ENCODE results near the gene NAPG.

Gene NAPG

DNA sequence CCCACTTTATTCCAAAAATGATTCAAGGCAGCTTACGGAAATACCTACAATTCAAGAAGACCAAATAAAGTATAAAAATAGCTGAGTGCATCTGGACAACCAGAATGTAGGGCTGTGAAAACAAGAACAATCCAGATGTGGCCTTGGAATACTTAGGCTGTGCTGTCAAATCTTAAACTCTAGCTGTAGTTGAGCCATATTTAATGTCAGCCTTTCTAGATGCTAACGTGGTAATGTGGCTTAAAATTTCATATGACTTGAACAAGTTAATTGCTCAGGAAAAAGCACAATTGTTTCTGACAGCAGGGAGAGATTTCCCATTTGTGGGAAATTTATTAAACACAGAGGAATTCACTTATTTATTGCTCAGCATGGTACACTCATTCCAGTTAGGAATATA is 14.6 kb upstream of the NAPG start:
- H3K79me2 ChIP-seq (ENCODE audit: insufficient read depth, low read length) = no peaks in the 10 kb centered on the region
- H3K4me3 ChIP-seq (ENCODE audit: low read length, poor library complexity, severe bottlenecking) = no peak overlapping the region
- no peaks in the 10 kb centered on the region for H3F3A ChIP-seq (ENCODE audit: low read depth)
- 0 out of 2 replicates have a peak, but pooled peaks cover 6% of the 10 kb centered on the region for H3K9me3 ChIP-seq (ENCODE audit: insufficient read depth, low read depth, low read length)
- H3K9ac ChIP-seq (ENCODE audit: low read depth, low read length, poor library complexity, severe bottlenecking) = no peak overlapping the region
- H4K20me1 ChIP-seq (ENCODE audit: insufficient read depth, low read length, poor library complexity, severe bottlenecking) = no peaks in the 10 kb centered on the region
- no peaks in the 10 kb centered on the region for H3K9me2 ChIP-seq (replicated peaks; ENCODE audit: low read depth, low read length)
- H3K36me3 ChIP-seq (ENCODE audit: insufficient read depth, low read length) = no peaks in the 10 kb centered on the region
- no peaks in the 10 kb centered on the region for H3K4me1 ChIP-seq (ENCODE audit: insufficient read depth, low read length, poor library complexity, severe bottlenecking)
- H2AFZ ChIP-seq (ENCODE audit: low read length) = no peak overlapping the region
- no peaks in the 10 kb centered on the region for H3K27me3 ChIP-seq (ENCODE audit: insufficient read depth, low read length, poor library complexity, severe bottlenecking)
- TF ChIP-seq, protein P1, sequence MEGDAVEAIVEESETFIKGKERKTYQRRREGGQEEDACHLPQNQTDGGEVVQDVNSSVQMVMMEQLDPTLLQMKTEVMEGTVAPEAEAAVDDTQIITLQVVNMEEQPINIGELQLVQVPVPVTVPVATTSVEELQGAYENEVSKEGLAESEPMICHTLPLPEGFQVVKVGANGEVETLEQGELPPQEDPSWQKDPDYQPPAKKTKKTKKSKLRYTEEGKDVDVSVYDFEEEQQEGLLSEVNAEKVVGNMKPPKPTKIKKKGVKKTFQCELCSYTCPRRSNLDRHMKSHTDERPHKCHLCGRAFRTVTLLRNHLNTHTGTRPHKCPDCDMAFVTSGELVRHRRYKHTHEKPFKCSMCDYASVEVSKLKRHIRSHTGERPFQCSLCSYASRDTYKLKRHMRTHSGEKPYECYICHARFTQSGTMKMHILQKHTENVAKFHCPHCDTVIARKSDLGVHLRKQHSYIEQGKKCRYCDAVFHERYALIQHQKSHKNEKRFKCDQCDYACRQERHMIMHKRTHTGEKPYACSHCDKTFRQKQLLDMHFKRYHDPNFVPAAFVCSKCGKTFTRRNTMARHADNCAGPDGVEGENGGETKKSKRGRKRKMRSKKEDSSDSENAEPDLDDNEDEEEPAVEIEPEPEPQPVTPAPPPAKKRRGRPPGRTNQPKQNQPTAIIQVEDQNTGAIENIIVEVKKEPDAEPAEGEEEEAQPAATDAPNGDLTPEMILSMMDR (conservative IDR thresholded peaks at IDR 0.05; ENCODE audit: low read length) = no peak
- no peak for TF ChIP-seq EZH2phosphoT487 (IDR thresholded peaks at IDR 0.05; ENCODE audit: borderline replicate concordance)
- H3K4me2 ChIP-seq (ENCODE audit: low read depth, low read length, poor library complexity, severe bottlenecking) = no peak overlapping the region

DNA sequence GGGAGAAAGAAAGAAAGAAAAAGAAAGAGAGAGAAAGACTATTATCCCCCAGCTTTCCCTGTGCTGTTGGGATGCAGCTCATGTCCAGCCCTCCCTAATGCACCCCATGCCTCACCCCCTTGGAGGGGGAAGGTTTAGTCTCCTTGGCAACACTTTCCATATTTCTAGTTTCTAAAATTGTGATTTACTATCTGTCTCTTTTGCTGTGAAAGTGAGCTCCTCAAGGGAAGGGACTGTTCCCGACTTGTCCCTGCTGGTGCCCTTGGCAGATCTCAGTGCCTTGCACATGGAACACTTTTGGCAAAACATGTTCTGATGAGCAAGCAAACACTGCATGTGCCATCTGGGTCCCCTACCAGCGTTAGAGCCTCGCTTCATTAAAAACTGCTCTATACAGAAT is 11.7 kb upstream of the NAPG start:
- Histone ChIP-seq H3K79me2 (ENCODE audit: insufficient read depth, low read length) (no peaks in the 10 kb centered on the region), H3K9me3 (ENCODE audit: insufficient read depth, low read depth, low read length) (no peaks in the 10 kb centered on the region), H3K4me2 (ENCODE audit: low read depth, low read length, poor library complexity, severe bottlenecking) (no peak overlapping the region), H3K4me3 (ENCODE audit: low read length, poor library complexity, severe bottlenecking) (no peak overlapping the region), H3K27me3 (ENCODE audit: insufficient read depth, low read length, poor library complexity, severe bottlenecking) (no peaks in the 10 kb centered on the region), H3K4me1 (ENCODE audit: insufficient read depth, low read length, poor library complexity, severe bottlenecking) (peaks cover 7% of the 10 kb centered on the region), H4K20me1 (ENCODE audit: insufficient read depth, low read length, poor library complexity, severe bottlenecking) (no peaks in the 10 kb centered on the region), H3K36me3 (ENCODE audit: insufficient read depth, low read length) (no peaks in the 10 kb centered on the region), H2AFZ (ENCODE audit: low read length) (no peak overlapping the region), H3K9me2 (replicated peaks; ENCODE audit: low read depth, low read length) (no peaks in the 10 kb centered on the region), H3F3A (ENCODE audit: low read depth) (no peaks in the 10 kb centered on the region), H3K9ac (ENCODE audit: low read depth, low read length, poor library complexity, severe bottlenecking) (no peak overlapping the region)
- no peak for TF ChIP-seq EZH2phosphoT487 (IDR thresholded peaks at IDR 0.05; ENCODE audit: borderline replicate concordance)
- TF ChIP-seq, protein P1 (conservative IDR thresholded peaks at IDR 0.05; ENCODE audit: low read length) = no peak

DNA sequence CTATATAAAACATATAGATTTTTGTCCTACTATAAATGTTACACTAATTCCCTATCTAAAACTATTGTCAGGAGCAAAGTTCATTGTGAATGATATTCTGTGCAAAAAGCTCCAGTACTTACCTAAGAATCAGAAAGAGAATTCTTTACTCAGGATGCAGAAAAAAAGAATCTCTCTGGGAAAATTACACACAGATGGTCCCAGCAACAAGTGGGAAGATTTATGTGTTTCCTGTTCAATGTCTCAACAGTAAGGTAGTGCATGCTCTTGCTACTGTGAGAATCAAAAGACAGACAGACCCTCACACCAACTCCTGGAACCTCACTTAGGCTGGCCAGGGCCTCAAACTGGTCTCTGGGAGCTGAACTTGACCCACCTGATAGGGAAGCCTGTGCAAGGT is 11.2 kb upstream of the NAPG start:
- no peak overlapping the region for H3K9ac ChIP-seq (ENCODE audit: low read depth, low read length, poor library complexity, severe bottlenecking)
- peaks cover 12% of the 10 kb centered on the region for H3K4me1 ChIP-seq (ENCODE audit: insufficient read depth, low read length, poor library complexity, severe bottlenecking)
- no peak for TF ChIP-seq EZH2phosphoT487 (IDR thresholded peaks at IDR 0.05; ENCODE audit: borderline replicate concordance)
- TF ChIP-seq, protein P1 (conservative IDR thresholded peaks at IDR 0.05; ENCODE audit: low read length) = no peak
- H3K79me2 ChIP-seq (ENCODE audit: insufficient read depth, low read length) = no peaks in the 10 kb centered on the region
- no peaks in the 10 kb centered on the region for H3K9me2 ChIP-seq (replicated peaks; ENCODE audit: low read depth, low read length)
- H4K20me1 ChIP-seq (ENCODE audit: insufficient read depth, low read length, poor library complexity, severe bottlenecking) = no peaks in the 10 kb centered on the region
- no peaks in the 10 kb centered on the region for H3K27me3 ChIP-seq (ENCODE audit: insufficient read depth, low read length, poor library complexity, severe bottlenecking)
- H3K4me2 ChIP-seq (ENCODE audit: low read depth, low read length, poor library complexity, severe bottlenecking) = no peak overlapping the region
- H3K4me3 ChIP-seq (ENCODE audit: low read length, poor library complexity, severe bottlenecking) = no peak overlapping the region
- no peaks in the 10 kb centered on the region for H3K36me3 ChIP-seq (ENCODE audit: insufficient read depth, low read length)
- no peaks in the 10 kb centered on the region for H3K9me3 ChIP-seq (ENCODE audit: insufficient read depth, low read depth, low read length)
- H3F3A ChIP-seq (ENCODE audit: low read depth) = no peaks in the 10 kb centered on the region
- H2AFZ ChIP-seq (ENCODE audit: low read length) = no peak overlapping the region
